Suppressor macrophage (primary cell): Measurements from ENCODE around the gene TBX1.
"Not testable (repeated sequence)": the region's sequence is repeated elsewhere in the genome, so short reads cannot be mapped to it uniquely, and the experiment has no call there.

ENCODE experiments used
- DNase-seq, 4 experiments: peaks; one replicate each; pipeline ENCODE4 v3.0.0-alpha.2; 2020 to 2022

The TBX1 gene

GRCh38 chr22:19723232-19723982, 37.2 kb upstream of the TBX1 start, which contains the start of gene GP1BB:
TSS of gene GP1BB (plus strand) at chr22:19723539. CDS start at chr22:19723570, 31 bp downstream.
- peak; percentile 15 to 68 (median 46) for DNase-seq

- DNase-seq, result peak; percentile 30 to 72 (median 44)
Measured at GRCh38 chr22:19723983-19724827, 36.4 kb upstream of the TBX1 start.

GRCh38 chr22:19724927-19725661, 35.5 kb upstream of the TBX1 start:
- DNase-seq, result no peak

- DNase-seq, result not testable (repeated sequence)
Measured at GRCh38 chr22:19726064-19726788, 34.4 kb upstream of the TBX1 start.

GRCh38 chr22:19727310-19728150, 33.0 kb upstream of the TBX1 start:
- DNase-seq, result no peak

GRCh38 chr22:19728271-19728670, 32.3 kb upstream of the TBX1 start:
- no peak for DNase-seq

- no peak for DNase-seq
Measured at GRCh38 chr22:19728836-19729235, 31.7 kb upstream of the TBX1 start.

- DNase-seq, result no peak
Measured at GRCh38 chr22:19729507-19729906, 31.1 kb upstream of the TBX1 start.

GRCh38 chr22:19730198-19730597, 30.4 kb upstream of the TBX1 start:
- DNase-seq, result no peak

- peak; percentile 83 to 92 (median 90) for DNase-seq
Measured at GRCh38 chr22:19730655-19731360, 29.8 kb upstream of the TBX1 start.

- DNase-seq, result no peak
Measured at GRCh38 chr22:19731361-19732135, 29.0 kb upstream of the TBX1 start.

GRCh38 chr22:19732403-19733113, 28.0 kb upstream of the TBX1 start:
- DNase-seq, result no peak

GRCh38 chr22:19733755-19734154, 26.8 kb upstream of the TBX1 start:
- DNase-seq, result no peak

- DNase-seq, result no peak
Measured at GRCh38 chr22:19734163-19734562, 26.4 kb upstream of the TBX1 start.

- no peak for DNase-seq
Measured at GRCh38 chr22:19734837-19735382, 25.7 kb upstream of the TBX1 start.

GRCh38 chr22:19735665-19736510, 24.7 kb upstream of the TBX1 start:
- DNase-seq, result no peak

- DNase-seq, result no peak
Measured at GRCh38 chr22:19737846-19738663, 22.5 kb upstream of the TBX1 start.
